Measurements from ENCODE around the gene TPM2.
A peak's percentile ranks its signal among the peaks of the same experiment; 100 is the strongest.

Gene TPM2

GRCh38 chr9:35691757-35692301, 2.1 kb upstream of the TPM2 start:
- DNase-seq, result peak; percentile 21

GRCh38 chr9:35691334-35691650, 1.6 kb upstream of the TPM2 start:
- DNase-seq, result peak; percentile 64

- DNase-seq, result peak; percentile 68
These were observed 1.0 kb upstream of the TPM2 start for GRCh38 chr9:35690614-35691333.

GRCh38 chr9:35690294-35690613, 529 bp upstream of the TPM2 start:
- DNase-seq, result peak; percentile 47

GRCh38 chr9:35688558-35689541, 875 bp downstream of the TPM2 start:
- peak; percentile 32 for DNase-seq

GRCh38 chr9:35687972-35688557, 1.7 kb downstream of the TPM2 start:
- DNase-seq, result no peak

DNA sequence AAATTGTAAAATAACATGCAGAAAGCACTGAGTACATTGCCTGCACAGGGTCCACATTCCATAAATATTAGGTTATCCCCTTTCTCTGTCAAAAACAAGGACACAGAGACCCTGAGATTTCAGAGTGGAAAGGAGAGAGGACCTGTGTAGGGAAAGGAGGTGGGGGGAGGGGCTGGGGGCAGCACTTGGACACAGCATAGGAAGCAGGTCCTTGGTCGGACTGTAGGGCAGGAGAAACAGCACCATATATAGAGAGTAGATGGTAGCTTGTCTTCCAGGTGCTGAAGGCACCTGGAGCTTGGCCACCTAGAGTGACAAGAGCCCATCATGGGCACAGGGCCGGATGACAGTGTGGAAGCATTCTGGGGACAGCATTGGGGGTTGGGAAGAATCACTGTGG, 2.4 kb downstream of the TPM2 start:
- DNase-seq, result no peak

GRCh38 chr9:35686222-35687203, 3.2 kb downstream of the TPM2 start:
- DNase-seq, result no peak

DNA sequence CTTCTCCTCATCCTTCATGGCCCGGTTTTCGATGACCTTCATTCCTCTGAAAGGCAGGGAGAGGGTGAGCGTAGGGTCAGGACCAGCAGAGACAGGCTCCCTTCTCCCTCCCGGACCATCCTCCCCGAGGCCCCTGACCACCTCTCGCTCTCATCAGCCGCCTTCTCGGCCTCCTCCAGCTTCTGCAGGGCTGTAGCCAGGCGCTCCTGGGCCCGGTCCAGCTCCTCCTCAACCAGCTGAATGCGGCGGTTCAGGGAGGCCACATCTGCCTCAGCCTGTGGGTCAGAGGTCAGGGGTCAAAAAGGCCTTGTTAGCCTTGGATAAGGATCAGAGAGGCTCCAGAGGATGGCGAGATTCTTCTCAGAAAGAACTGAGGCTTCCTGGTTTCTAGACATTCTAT, 4.2 kb downstream of the TPM2 start:
- no peak for DNase-seq

GRCh38 chr9:35684921-35685320, 4.8 kb downstream of the TPM2 start:
- no peak for DNase-seq

DNA sequence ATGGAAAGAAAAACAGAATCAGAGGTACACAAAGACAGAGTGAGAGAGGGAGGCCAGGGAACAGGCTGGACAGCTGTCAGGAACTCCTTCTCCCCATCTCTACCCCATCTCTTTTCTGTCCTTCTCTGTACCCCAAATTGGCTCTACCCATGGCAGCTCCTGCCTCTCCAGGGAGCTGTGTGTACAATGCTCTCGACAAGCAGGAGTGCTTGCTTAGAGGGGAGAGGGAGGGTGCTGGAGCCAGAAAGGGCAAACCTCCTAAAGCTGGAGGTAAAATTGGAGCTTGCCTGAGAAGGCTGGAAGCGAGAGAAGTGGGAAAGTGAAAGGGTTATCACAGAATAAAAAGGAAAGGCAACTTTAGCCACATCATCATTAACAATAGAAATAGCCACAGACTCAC, 6.4 kb downstream of the TPM2 start:
- DNase-seq, result no peak

DNA sequence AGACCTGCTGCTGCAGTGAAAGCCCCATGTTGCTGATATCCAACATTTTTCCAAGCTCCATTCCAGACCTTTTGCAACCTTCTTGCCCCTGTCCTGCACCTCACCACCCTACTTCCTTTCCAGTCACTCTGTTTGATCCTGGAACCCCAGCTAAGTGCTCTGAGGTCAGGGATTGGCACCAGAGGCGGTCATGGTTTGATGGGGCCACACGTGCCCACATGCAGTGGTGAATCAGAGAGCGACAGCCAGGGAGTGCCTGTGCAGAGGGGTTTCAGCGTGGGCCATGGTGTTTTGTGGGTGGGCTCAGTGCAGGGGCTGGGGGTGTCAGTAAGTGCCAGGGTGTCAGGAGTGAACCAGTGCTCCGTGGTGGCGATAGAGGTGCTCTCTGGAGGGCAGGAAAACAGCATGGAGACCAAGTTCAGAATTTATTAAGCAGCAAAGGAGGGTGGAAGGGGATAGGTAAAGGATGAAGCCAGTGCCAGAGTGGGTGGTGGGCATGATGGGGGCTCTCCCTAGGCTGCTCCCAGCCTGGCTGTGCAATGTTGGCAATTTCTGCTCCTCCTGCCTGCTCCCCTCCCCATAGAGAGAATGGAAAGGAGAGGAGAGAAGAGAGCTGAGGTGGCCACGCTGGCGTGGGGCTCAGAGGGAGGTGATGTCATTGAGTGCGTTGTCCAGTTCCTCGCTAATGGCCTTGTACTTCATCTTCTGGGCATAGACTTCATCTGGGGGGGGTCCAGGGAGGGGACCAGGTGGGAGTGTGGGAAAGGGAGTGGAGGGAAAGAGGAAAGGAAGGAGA, 7.0 kb downstream of the TPM2 start:
- DNase-seq, result no peak

DNA sequence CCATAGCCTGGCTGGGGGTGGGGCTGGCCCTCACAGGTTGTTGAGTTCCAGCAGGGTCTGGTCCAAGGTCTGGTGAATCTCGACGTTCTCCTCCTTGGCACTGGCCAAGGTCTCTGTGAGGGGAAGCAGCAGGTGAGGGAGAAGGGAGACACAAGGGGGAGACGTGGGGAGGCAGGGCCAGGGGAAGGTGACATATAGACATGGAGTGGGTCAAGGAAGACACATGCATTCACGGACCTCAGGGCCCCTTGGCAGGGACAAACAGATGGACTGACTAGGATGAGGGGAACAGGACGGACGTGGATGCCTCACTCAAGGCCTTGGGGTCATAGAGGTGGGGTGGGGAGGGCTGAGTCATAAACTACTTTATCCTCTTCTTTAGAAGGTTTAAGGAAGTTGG, 7.7 kb downstream of the TPM2 start:
- no peak for DNase-seq

DNA sequence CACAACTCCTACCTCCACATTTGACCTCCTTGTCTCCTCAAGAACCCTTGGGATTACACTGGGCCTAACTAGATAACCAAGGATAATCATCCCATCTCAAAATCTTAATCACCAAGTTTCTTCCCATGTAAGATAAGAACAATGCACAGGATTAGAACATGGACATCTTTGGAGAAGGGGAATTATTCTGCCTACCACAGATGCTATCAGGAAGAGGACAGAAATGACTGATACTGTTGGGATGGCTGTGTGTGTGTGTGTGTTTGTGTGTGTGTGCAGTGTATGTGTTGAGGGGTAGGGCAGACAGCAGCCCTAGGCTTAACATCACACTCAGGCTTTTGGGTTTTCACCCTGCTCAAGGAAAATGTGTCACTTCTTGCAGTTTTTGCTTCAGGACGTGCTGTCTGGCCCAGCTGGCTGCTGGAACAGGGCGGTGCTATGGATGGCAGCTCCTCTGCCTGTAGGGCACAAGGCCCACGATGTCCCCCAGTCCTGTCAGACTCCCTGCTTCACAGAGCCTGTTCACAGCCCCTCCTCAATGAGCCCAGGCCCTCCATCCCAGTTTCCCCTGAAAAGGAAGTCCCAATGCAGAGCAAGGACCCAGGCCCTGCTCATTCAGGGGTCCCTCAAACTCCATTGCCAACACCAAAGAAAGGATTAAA, 8.3 kb downstream of the TPM2 start:
- DNase-seq, result peak; percentile 50

- DNase-seq, result no peak
These were observed 9.2 kb downstream of the TPM2 start for GRCh38 chr9:35680331-35681105.

DNA sequence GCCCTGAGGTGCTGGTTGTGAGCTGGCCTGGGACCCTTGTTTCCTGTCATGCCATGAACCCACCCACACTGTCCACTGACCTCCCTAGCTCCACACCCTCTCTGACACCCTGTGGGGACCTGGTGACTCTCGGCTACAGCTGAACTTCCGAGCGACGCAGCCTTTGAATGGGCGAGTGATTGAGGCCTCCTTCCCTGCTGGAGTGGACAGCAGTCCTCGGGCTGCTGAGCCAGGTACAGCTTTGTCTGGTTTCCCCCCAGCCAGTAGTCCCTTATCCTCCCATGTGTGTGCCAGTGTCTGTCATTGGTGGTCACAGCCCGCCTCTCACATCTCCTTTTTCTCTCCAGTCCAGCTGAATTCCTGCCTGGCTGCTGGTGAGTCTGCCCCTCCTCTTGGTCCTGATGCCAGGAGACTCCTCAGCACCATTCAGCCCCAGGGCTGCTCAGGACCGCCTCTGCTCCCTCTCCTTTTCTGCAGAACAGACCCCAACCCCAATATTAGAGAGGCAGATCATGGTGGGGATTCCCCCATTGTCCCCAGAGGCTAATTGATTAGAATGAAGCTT, 9.9 kb downstream of the TPM2 start:
- no peak for DNase-seq

DNA sequence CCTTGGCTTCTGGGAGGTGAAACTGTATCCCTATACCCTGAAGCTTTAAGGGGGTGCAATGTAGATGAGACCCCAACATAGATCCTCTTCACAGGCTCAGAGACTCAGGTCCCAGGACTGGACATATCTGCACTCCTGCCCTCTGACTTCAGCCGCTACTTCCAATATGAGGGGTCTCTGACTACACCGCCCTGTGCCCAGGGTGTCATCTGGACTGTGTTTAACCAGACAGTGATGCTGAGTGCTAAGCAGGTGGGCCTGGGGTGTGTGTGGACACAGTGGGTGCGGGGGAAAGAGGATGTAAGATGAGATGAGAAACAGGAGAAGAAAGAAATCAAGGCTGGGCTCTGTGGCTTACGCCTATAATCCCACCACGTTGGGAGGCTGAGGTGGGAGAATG, 10.6 kb downstream of the TPM2 start:
- no peak for DNase-seq

GRCh38 chr9:35675732-35676392, 13.9 kb downstream of the TPM2 start:
- DNase-seq, result no peak

- DNase-seq, result no peak
These were observed 14.5 kb downstream of the TPM2 start for GRCh38 chr9:35675204-35675603.

Measured in NCI-H82 (cell line).